H1 (cell line): ENCODE measurements around the gene GLB1L3. TPM values are rescaled to one million over a fixed set of nuclear protein-coding genes. Genes with fewer than 3 reads are reported as not detected.

Experiments used
- CTCF ChIA-PET: fragments of 300-600 bp; sonication (Branson Sonifier 250); formaldehyde crosslinking; loops from one replicate; lab custom pipeline; 2021; ENCODE audit not compliant: partially characterized antibody; lab: Charles Lee
- POLR2A ChIA-PET: fragments of 300-600 bp; sonication (Branson Sonifier 250); formaldehyde crosslinking; loops from one replicate; lab custom pipeline; 2021; ENCODE audit warnings: inconsistent platforms; ENCODE audit not compliant: partially characterized antibody; lab: Charles Lee
- DNase-seq, 2 experiments: peaks; one replicate each; pipeline versions ENCODE4 v3.0.0 to v3.0.0-alpha.2; 2010 to 2022; ENCODE audit warnings: low spot score in 2 of 2, low read depth in 1 of 2, mixed read lengths in 1 of 2
- FAIRE-seq: peaks from 2 replicates; lab custom pipeline; 2011; peaks lifted over from hg19 to GRCh38; lab: Jason Lieb, UNC
- H2AFZ ChIP-seq: 2 replicates; pipeline ENCODE4 v1.8.1; 2012; ENCODE audit warnings: low read length, inconsistent platforms
- H2AK5ac ChIP-seq: 2 replicates; pipeline ENCODE4 v1.6.1; 2013; ENCODE audit warnings: low read depth, low read length
- H2BK120ac ChIP-seq: replicated peaks from 2 replicates; pipeline ENCODE3; 2013; ENCODE audit warnings: low read depth, low read length, inconsistent platforms
- H2BK12ac ChIP-seq: 2 replicates; pipeline ENCODE4 v1.6.1; 2013; ENCODE audit warnings: low read depth, low read length
- H2BK15ac ChIP-seq: 2 replicates; pipeline ENCODE4 v1.6.1; 2013; ENCODE audit warnings: low read length
- H2BK20ac ChIP-seq: 2 replicates; pipeline ENCODE4 v1.6.1; 2013; ENCODE audit warnings: low read length
- H2BK5ac ChIP-seq: 2 replicates; pipeline ENCODE4 v1.6.1; 2013; ENCODE audit warnings: low read depth, low read length
- H3K14ac ChIP-seq: 2 replicates; pipeline ENCODE4 v1.6.1; 2013; ENCODE audit warnings: inconsistent platforms; ENCODE audit not compliant: insufficient read length
- H3K18ac ChIP-seq: 2 replicates; pipeline ENCODE4 v1.6.1; 2013; ENCODE audit warnings: low read length; ENCODE audit errors: extremely low read depth
- H3K23ac ChIP-seq: 2 replicates; pipeline ENCODE4 v1.6.1; 2013; ENCODE audit warnings: inconsistent platforms; ENCODE audit not compliant: insufficient read length
- H3K23me2 ChIP-seq: 2 replicates; pipeline ENCODE4 v1.6.1; 2013; ENCODE audit warnings: low read depth, low read length
- H3K27ac ChIP-seq: 2 replicates; pipeline ENCODE4 v1.6.1; 2011; ENCODE audit warnings: low read depth, low read length, inconsistent platforms
- H3K27me3 ChIP-seq, 4 experiments: replicated peaks in 1 of 4; 1 replicate in 1 of 4; 2 replicates in 3 of 4; pipeline versions ENCODE4 v1.6.1 to v1.8.1; 2011 to 2013; ENCODE audit warnings: low read length in 3 of 4, mild to moderate bottlenecking in 3 of 4, inconsistent platforms in 2 of 4, mixed read lengths in 2 of 4, moderate library complexity in 1 of 4; ENCODE audit not compliant: control insufficient read depth in 3 of 4, insufficient read depth in 3 of 4; ENCODE audit errors: extremely low read depth in 1 of 4
- H3K36me3 ChIP-seq, 4 experiments: 2 replicates each; pipeline versions ENCODE4 v1.6.1 to v1.8.1; 2011 to 2013; ENCODE audit warnings: mild to moderate bottlenecking in 4 of 4, low read length in 3 of 4, moderate library complexity in 2 of 4, control low read depth in 1 of 4, inconsistent platforms in 1 of 4; ENCODE audit not compliant: insufficient read depth in 4 of 4, control insufficient read depth in 2 of 4
- H3K4ac ChIP-seq: replicated peaks from 2 replicates; pipeline ENCODE3; 2013; ENCODE audit warnings: low read length, low read depth, mixed read lengths, inconsistent platforms; ENCODE audit not compliant: insufficient read length
- H3K4me1 ChIP-seq, 4 experiments: replicated peaks in 1 of 4; 1 replicate in 1 of 4; 2 replicates in 3 of 4; pipeline versions ENCODE4 v1.6.1 to v1.8.1; 2011 to 2013; ENCODE audit warnings: low read length in 3 of 4, inconsistent platforms in 2 of 4, mixed read lengths in 1 of 4; ENCODE audit not compliant: insufficient read depth in 4 of 4, control insufficient read depth in 3 of 4
- H3K4me2 ChIP-seq, 2 experiments: 2 replicates each; pipeline versions ENCODE4 v1.6.1 to v1.8.1; 2011 to 2013; ENCODE audit warnings: low read depth in 2 of 2, low read length in 2 of 2, control low read depth in 1 of 2, inconsistent platforms in 1 of 2, mild to moderate bottlenecking in 1 of 2; ENCODE audit not compliant: insufficient read depth in 1 of 2
- H3K4me3 ChIP-seq, 4 experiments: fragments of 200-600, 300-600 bp in 1 of 4; sonication (generic), shearing (Covaris generic), sonication (Bioruptor Twin) in 1 of 4; 2 replicates each; pipeline versions ENCODE4 v1.5.1 to v1.8.1; 2011 to 2016; ENCODE audit warnings: low read length in 4 of 4, low read depth in 3 of 4, control low read depth in 2 of 4, inconsistent platforms in 2 of 4, mild to moderate bottlenecking in 2 of 4, mixed read lengths in 1 of 4, moderate library complexity in 1 of 4; ENCODE audit not compliant: insufficient read depth in 2 of 4; ENCODE audit errors: extremely low read depth in 1 of 4
- H3K56ac ChIP-seq: replicated peaks from 2 replicates; pipeline ENCODE3; 2013; ENCODE audit warnings: low read depth, mild to moderate bottlenecking, mixed read lengths, low read length, inconsistent platforms; ENCODE audit not compliant: insufficient read length
- H3K79me1 ChIP-seq: 2 replicates; pipeline ENCODE4 v1.6.1; 2013; ENCODE audit warnings: low read depth, low read length, control low read depth
- H3K79me2 ChIP-seq, 2 experiments: 2 replicates each; pipeline versions ENCODE4 v1.6.1 to v1.8.1; 2012 to 2013; ENCODE audit warnings: low read length in 2 of 2, mild to moderate bottlenecking in 2 of 2, inconsistent platforms in 1 of 2; ENCODE audit not compliant: insufficient read depth in 2 of 2, control insufficient read depth in 1 of 2
- H3K9ac ChIP-seq, 4 experiments: replicated peaks in 1 of 4; 1 replicate in 1 of 4; 2 replicates in 3 of 4; pipeline versions ENCODE4 v1.6.1 to v1.8.1; 2011 to 2013; ENCODE audit warnings: low read depth in 3 of 4, low read length in 3 of 4, control low read depth in 2 of 4, mild to moderate bottlenecking in 2 of 4, moderate library complexity in 2 of 4, inconsistent platforms in 1 of 4; ENCODE audit errors: extremely low read depth in 1 of 4
- H3K9me3 ChIP-seq, 2 experiments: 2 replicates each; pipeline versions ENCODE4 v1.6.1 to v1.8.1; 2012 to 2013; ENCODE audit warnings: mild to moderate bottlenecking in 2 of 2, moderate library complexity in 2 of 2, control low read depth in 1 of 2, inconsistent platforms in 1 of 2, low read depth in 1 of 2, low read length in 1 of 2, mixed read lengths in 1 of 2; ENCODE audit not compliant: insufficient read depth in 2 of 2
- H4K20me1 ChIP-seq, 2 experiments: replicated peaks in 1 of 2; 2 replicates each; pipeline versions ENCODE3 to v1.8.1; 2011 to 2013; ENCODE audit warnings: inconsistent platforms in 2 of 2, low read length in 2 of 2, mild to moderate bottlenecking in 1 of 2; ENCODE audit not compliant: insufficient read depth in 2 of 2, control insufficient read depth in 1 of 2
- H4K5ac ChIP-seq: 2 replicates; pipeline ENCODE4 v1.6.1; 2013; ENCODE audit warnings: low read length, low read depth, mixed read lengths, inconsistent platforms; ENCODE audit not compliant: insufficient read length
- H4K8ac ChIP-seq: 2 replicates; pipeline ENCODE4 v1.8.0; 2013; ENCODE audit warnings: mild to moderate bottlenecking, moderate library complexity, low read length, inconsistent platforms; ENCODE audit not compliant: insufficient read depth; ENCODE audit errors: extremely low read depth
- H4K91ac ChIP-seq: replicated peaks from 2 replicates; pipeline ENCODE3; 2013; ENCODE audit warnings: low read length, mixed read lengths, inconsistent platforms; ENCODE audit not compliant: insufficient read length
- BACH1 ChIP-seq: IDR thresholded peaks from 2 replicates; pipeline ENCODE4 v1.6.1; 2012; ENCODE audit warnings: low read length, improper control_type of control experiment
- BCL11A ChIP-seq, 2 experiments: IDR thresholded peaks; one replicate each; pipeline ENCODE4 v1.6.1; 2011; ENCODE audit warnings: low read depth in 2 of 2, low read length in 2 of 2, mild to moderate bottlenecking in 2 of 2
- E2F6 ChIP-seq: IDR thresholded peaks from 2 replicates; pipeline ENCODE4 v1.6.1; 2012; ENCODE audit warnings: inconsistent platforms
- EGR1 ChIP-seq: IDR thresholded peaks from 2 replicates; pipeline ENCODE4 v1.6.1; 2011; ENCODE audit warnings: low read depth, low read length, borderline replicate concordance
- KDM1A ChIP-seq: fragments of 200-600, 300-600 bp; sonication (generic); IDR thresholded peaks from 2 replicates; pipeline ENCODE4 v1.7.1; 2016; ENCODE audit warnings: mild to moderate bottlenecking, low read length, borderline replicate concordance
- KDM5A ChIP-seq: fragments of 200-600 bp; IDR thresholded peaks from 2 replicates; pipeline ENCODE4 v1.7.1; 2012; ENCODE audit warnings: mild to moderate bottlenecking, low read length, inconsistent platforms, mixed read lengths
- MAFK ChIP-seq: IDR thresholded peaks from 2 replicates; pipeline ENCODE4 v1.6.1; 2012; ENCODE audit warnings: low read depth, mild to moderate bottlenecking, improper control_type of control experiment, low read length
- SIN3A ChIP-seq, 2 experiments: IDR thresholded peaks in 1 of 2; conservative IDR thresholded peaks in 1 of 2; 2 replicates each; pipeline ENCODE4 v1.6.1; 2011 to 2012; ENCODE audit warnings: low read length in 2 of 2, improper control_type of control experiment in 1 of 2, low read depth in 1 of 2, mild to moderate bottlenecking in 1 of 2
- SIX5 ChIP-seq: IDR thresholded peaks from 2 replicates; pipeline ENCODE4 v1.6.1; 2011; ENCODE audit warnings: mild to moderate bottlenecking, low read depth, low read length
- SP1 ChIP-seq: IDR thresholded peaks from 2 replicates; pipeline ENCODE4 v1.6.1; 2011; ENCODE audit warnings: low read depth, low read length
- SRF ChIP-seq: IDR thresholded peaks from 2 replicates; pipeline ENCODE4 v1.6.1; 2011; ENCODE audit warnings: mild to moderate bottlenecking, low read depth, low read length, moderate library complexity
- USF2 ChIP-seq: IDR thresholded peaks from 2 replicates; pipeline ENCODE4 v1.6.1; 2011; ENCODE audit warnings: low read length, improper control_type of control experiment
- WGBS, 2 experiments: shearing (Covaris generic) in 1 of 2; methylation state at CpG; one replicate each; pipeline versions ENCODE4 v1.1.6 to v1.1.7; 2013 to 2015; ENCODE audit warnings: low lambda C conversion rate in 2 of 2, mixed read lengths in 2 of 2, inconsistent platforms in 1 of 2, low coverage in 1 of 2, missing lambda C conversion rate in 1 of 2; ENCODE audit not compliant: insufficient replicate concordance in 2 of 2, insufficient coverage in 1 of 2, insufficient read length in 1 of 2; ENCODE audit errors: extremely low coverage in 1 of 2, missing lambda C conversion rate in 1 of 2; 5-methylcytosine and 5-hydroxymethylcytosine counted together
- polyA plus RNA-seq, 7 experiments: library from polyadenylated mRNA; depleted of rRNA in 3 of 7; stranded (reverse) in 5 of 7; unstranded in 2 of 7; fragments of >200 nt in 5 of 7; fragments of 200-250 nt in 2 of 7; gene quantifications; 1 replicate in 5 of 7; 2 replicates in 1 of 7; 4 replicates in 1 of 7; pipeline versions ENCODE4 v1.2.1 to v1.2.3, GENCODE V29; 2011 to 2013; ENCODE audit warnings: missing spikeins in 2 of 7, mixed read lengths in 2 of 7
- total RNA-seq: library from RNA; stranded (reverse); fragmentation: NEBNext Ultra II Directional; extraction: Animal tissue kit (Norgen Biotek cat#: 25700); gene quantifications from 2 replicates; pipeline ENCODE4 v1.2.1, GENCODE V29; 2021

GLB1L3 gene
- total and polyA plus RNA-seq, 2 of the 8 experiments (the other 6 are each of a cell fraction or from before 2014, with no cell fraction given): 14.9 to 33.2 TPM

- POLR2A ChIA-PET: interaction anchor here (2.1 kb wide), 1 partner anchor 60 kb away, joined by 7 read pairs; no protein-coding TSS in a partner anchor
- no peak overlapping the region for H2BK12ac ChIP-seq
- no peak overlapping the region for H3K4me3 ChIP-seq
- H2BK120ac ChIP-seq: no peak overlapping the region
- no peak overlapping the region for H3K27ac ChIP-seq
- 93% methylated on average over 7 of the region's 7 CpGs; no CpG with 5 or more reads in 1 of the 2 experiments for WGBS, 2 experiments
- peaks cover 0 to 5% (median 4%) of the 10 kb centered on the region in 4 experiments; a peak in 4 of 7 replicates for H3K4me1 ChIP-seq
- no peak overlapping the region for H4K8ac ChIP-seq
- no peaks in the 10 kb centered on the region for H4K20me1 ChIP-seq
- no peak overlapping the region for H3K4ac ChIP-seq
- H3K14ac ChIP-seq: no peak overlapping the region
- H2AFZ ChIP-seq: no peak overlapping the region
- H3K79me2 ChIP-seq: no peaks in the 10 kb centered on the region
- H4K91ac ChIP-seq: no peak overlapping the region
- no peak overlapping the region for H3K18ac ChIP-seq
- peaks cover 0 to 36% (median 24%) of the 10 kb centered on the region in 4 experiments; a peak in 5 of 7 replicates for H3K27me3 ChIP-seq
- FAIRE-seq (no peak), DNase-seq (no peak)
- TF ChIP-seq E2F6 (no peak), SIN3A (conservative IDR thresholded peaks at IDR 0.05 in 1 of 2, IDR thresholded peaks at IDR 0.05 in 1 of 2; ENCODE audit: low read depth in 1 of 2, low read length in 2 of 2) (no peak), SIX5 (no peak), USF2 (no peak), BCL11A (IDR thresholded peaks at IDR 0.05; ENCODE audit: low read depth in 2 of 2, low read length in 2 of 2) (no peak), BACH1 (no peak), EGR1 (no peak), MAFK (no peak), SRF (no peak), SP1 (no peak), KDM5A (no peak), KDM1A (no peak)
- TF ChIP-seq, all 59 proteins: peak for 0
- no peak overlapping the region for H3K56ac ChIP-seq
- no peak overlapping the region for H2BK20ac ChIP-seq
- CTCF ChIA-PET: interaction anchor here (0.6 to 2.1 kb wide), 7 partner anchors 11 to 71 kb away, joined by 3 to 9 read pairs (median 4); no protein-coding TSS in a partner anchor
- no peak overlapping the region; a peak in 1 of 4 replicates for H3K4me2 ChIP-seq
- H3K79me1 ChIP-seq: no peaks in the 10 kb centered on the region
- H4K5ac ChIP-seq: no peak overlapping the region
- no peak overlapping the region for H2BK5ac ChIP-seq
- H3K23ac ChIP-seq: no peak overlapping the region
- peak overlapping the region; percentile 31; the same call in 1 of the 2 replicates for H2BK15ac ChIP-seq
- no peaks in the 10 kb centered on the region for H3K36me3 ChIP-seq
- H2AK5ac ChIP-seq: no peak overlapping the region
- H3K9ac ChIP-seq: no peak overlapping the region
- H3K23me2 ChIP-seq: peaks cover 8% of the 10 kb centered on the region; the same call in 1 of the 2 replicates
- H3K9me3 ChIP-seq: no peaks in the 10 kb centered on the region
Observed at GRCh38 chr11:134333312-134333711, 57.1 kb downstream of the GLB1L3 start.
